Kidney epithelial cell (primary cell): ENCODE data around the gene COX6A1. TPM values are rescaled to one million over a fixed set of nuclear protein-coding genes. Genes with fewer than 3 reads are reported as not detected.

Experiments used
- DNase-seq: peaks from one replicate; pipeline ENCODE4 v3.0.0-alpha.2; 2010; ENCODE audit warnings: low read depth
- H3K27me3 ChIP-seq: 2 replicates; pipeline ENCODE4 v1.6.0; 2011; ENCODE audit warnings: low read length; ENCODE audit not compliant: control insufficient read depth, insufficient read depth
- H3K36me3 ChIP-seq: 2 replicates; pipeline ENCODE4 v1.5.1; 2011; ENCODE audit warnings: low read length; ENCODE audit not compliant: control insufficient read depth, insufficient read depth
- H3K4me3 ChIP-seq: 2 replicates; pipeline ENCODE4 v1.5.1; 2011; ENCODE audit warnings: low read depth, mild to moderate bottlenecking, control low read depth, low read length
- CTCF ChIP-seq: IDR thresholded peaks from 2 replicates; pipeline ENCODE4 v1.5.1; 2011; ENCODE audit warnings: mild to moderate bottlenecking, moderate library complexity, low read length, control low read depth, inconsistent platforms; ENCODE audit not compliant: insufficient read depth, poor library complexity, severe bottlenecking
- total RNA-seq: library from RNA; depleted of rRNA; stranded (reverse); fragments of >200 nt; gene quantifications from 2 replicates; pipeline ENCODE4 v1.2.3, GENCODE V29; 2015

The COX6A1 gene
- total RNA-seq = 561 and 615 TPM in 2 replicates

GRCh38 chr12:120437735-120438494, at the start of gene COX6A1:
Gene COX6A1 (plus strand): TSS chr12:120438113. CDS start chr12:120438127, 14 bp downstream.
- TF ChIP-seq CTCF = peak; percentile 26
- H3K27me3 ChIP-seq = no peaks in the 10 kb centered on the region
- H3K4me3 ChIP-seq = peak within 1 kb of the TSS; percentile 68
- DNase-seq = peak; percentile 98
- peaks cover 1% of the 10 kb centered on the region for H3K36me3 ChIP-seq

- no peak overlapping the region for H3K4me3 ChIP-seq
- no peak for TF ChIP-seq CTCF
- H3K27me3 ChIP-seq = peaks cover 6% of the 10 kb centered on the region
- no peak for DNase-seq
- no peaks in the 10 kb centered on the region for H3K36me3 ChIP-seq
Measured at GRCh38 chr12:120388691-120389481, 49.0 kb upstream of the COX6A1 start.

GRCh38 chr12:120390540-120391120, 47.3 kb upstream of the COX6A1 start:
- Histone ChIP-seq H3K36me3 (no peaks in the 10 kb centered on the region), H3K4me3 (no peak overlapping the region), H3K27me3 (peaks cover 6% of the 10 kb centered on the region)
- no peak for DNase-seq
- no peak for TF ChIP-seq CTCF

- Histone ChIP-seq H3K4me3 (no peak overlapping the region), H3K27me3 (peaks cover 4% of the 10 kb centered on the region), H3K36me3 (no peaks in the 10 kb centered on the region)
- DNase-seq = peak; percentile 31
- TF ChIP-seq CTCF = no peak
Measured at GRCh38 chr12:120394483-120395367, 43.2 kb upstream of the COX6A1 start.

GRCh38 chr12:120397824-120398540, 39.9 kb upstream of the COX6A1 start:
- Histone ChIP-seq H3K27me3 (peaks cover 3% of the 10 kb centered on the region), H3K36me3 (no peaks in the 10 kb centered on the region), H3K4me3 (peak overlapping the region; percentile 11)
- DNase-seq = no peak
- no peak for TF ChIP-seq CTCF
